DND-41 (cell line): ENCODE measurements around the gene CSF3.
A peak's percentile ranks its signal among the peaks of the same experiment; 100 is the strongest.

Experiments
- ATAC-seq: fragments of 200-7000 bp; cut with Tn5 transposase; 3 replicates; pipeline ENCODE4 v1.9.1; 2021; ENCODE audit warnings: low read depth; ENCODE audit not compliant: insufficient read depth
- DNase-seq: peaks from one replicate; pipeline ENCODE4 v3.0.0-alpha.2; 2020
- H2AFZ ChIP-seq: 2 replicates; pipeline ENCODE4 v1.6.0; 2012; ENCODE audit warnings: low read depth, low read length
- H3K27ac ChIP-seq: 2 replicates; pipeline ENCODE4 v1.5.1; 2012; ENCODE audit warnings: low read length, inconsistent platforms
- H3K27me3 ChIP-seq: fragments of 200-600 bp; sonication (generic); 2 replicates; pipeline ENCODE4 v1.6.0; 2012; ENCODE audit warnings: low read length, mild to moderate bottlenecking, inconsistent platforms; ENCODE audit not compliant: insufficient read depth, poor library complexity
- H3K36me3 ChIP-seq: 2 replicates; pipeline ENCODE4 v1.5.1; 2012; ENCODE audit warnings: low read length, inconsistent platforms; ENCODE audit not compliant: insufficient read depth
- H3K4me1 ChIP-seq: 2 replicates; pipeline ENCODE4 v1.5.1; 2012; ENCODE audit warnings: mild to moderate bottlenecking, low read length; ENCODE audit not compliant: insufficient read depth
- H3K4me2 ChIP-seq: 2 replicates; pipeline ENCODE4 v1.6.0; 2012; ENCODE audit warnings: mild to moderate bottlenecking, moderate library complexity, low read length, inconsistent platforms; ENCODE audit not compliant: insufficient read depth
- H3K4me3 ChIP-seq, 2 experiments: fragments of 200-600 bp in 1 of 2; shearing (Covaris generic) in 1 of 2; 2 replicates each; pipeline ENCODE4 v1.5.1; 2012 to 2016; ENCODE audit warnings: inconsistent platforms in 2 of 2, low read length in 2 of 2, mild to moderate bottlenecking in 2 of 2, low read depth in 1 of 2, moderate library complexity in 1 of 2
- H3K79me2 ChIP-seq: 2 replicates; pipeline ENCODE4 v1.6.0; 2012; ENCODE audit warnings: low read length, inconsistent platforms; ENCODE audit not compliant: insufficient read depth
- H3K9ac ChIP-seq: 2 replicates; pipeline ENCODE4 v1.6.0; 2012; ENCODE audit warnings: low read depth, mild to moderate bottlenecking, inconsistent platforms, low read length, moderate library complexity
- H3K9me3 ChIP-seq: 2 replicates; pipeline ENCODE4 v1.5.1; 2012; ENCODE audit warnings: low read length, moderate library complexity, mild to moderate bottlenecking, inconsistent platforms; ENCODE audit not compliant: insufficient read depth, severe bottlenecking
- H4K20me1 ChIP-seq: 2 replicates; pipeline ENCODE4 v1.6.0; 2012; ENCODE audit warnings: low read length; ENCODE audit not compliant: insufficient read depth
- EZH2 ChIP-seq: IDR thresholded peaks from 3 replicates; pipeline ENCODE4 v1.6.1; 2012; ENCODE audit warnings: borderline replicate concordance, low read depth, mild to moderate bottlenecking, moderate library complexity, low read length, inconsistent platforms; ENCODE audit not compliant: severe bottlenecking
- TF ChIP-seq, protein P1 (sequence below): IDR thresholded peaks from 2 replicates; pipeline ENCODE4 v1.5.1; 2012; ENCODE audit warnings: borderline replicate concordance, low read length, moderate library complexity, mild to moderate bottlenecking; ENCODE audit not compliant: poor library complexity, severe bottlenecking; ENCODE audit errors: extremely low read depth

The CSF3 gene

DNA sequence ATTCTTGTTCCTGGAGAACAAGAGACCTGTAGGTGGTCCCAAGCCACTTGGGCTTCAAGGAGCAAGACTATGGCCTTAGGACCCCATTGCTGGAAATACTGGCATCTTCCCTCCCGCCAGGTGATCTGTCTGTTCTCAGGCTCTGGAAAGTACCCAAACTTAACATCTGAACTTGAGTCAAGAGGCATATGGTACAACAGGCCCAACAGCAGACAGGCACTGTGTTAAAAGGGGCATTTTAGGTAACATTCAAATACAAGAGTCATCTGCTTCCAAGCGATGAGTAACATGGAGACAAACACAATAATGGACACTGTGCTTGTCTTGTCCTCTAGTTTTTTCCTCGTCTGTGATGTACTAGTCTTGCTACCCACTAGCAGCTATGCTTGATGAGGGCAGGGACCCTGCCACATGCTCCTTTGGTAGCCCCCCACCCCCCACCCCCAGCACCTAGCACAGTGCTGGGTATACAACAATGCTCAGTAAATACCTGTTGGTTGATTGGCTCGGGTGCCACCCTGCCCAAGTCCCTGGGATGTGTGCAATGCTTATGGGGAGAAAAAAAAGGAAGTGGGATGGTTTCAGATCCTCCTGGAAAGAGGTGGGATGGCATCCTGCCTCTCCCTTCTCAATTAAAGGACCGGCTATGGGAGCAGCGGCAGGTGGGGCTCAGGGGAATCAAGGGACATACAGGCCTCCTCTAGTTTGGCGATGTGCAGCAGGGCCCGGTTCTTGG lies 19.4 kb downstream of the CSF3 start:
- no peak overlapping the region for H3K4me2 ChIP-seq
- DNase-seq: no peak

DNA sequence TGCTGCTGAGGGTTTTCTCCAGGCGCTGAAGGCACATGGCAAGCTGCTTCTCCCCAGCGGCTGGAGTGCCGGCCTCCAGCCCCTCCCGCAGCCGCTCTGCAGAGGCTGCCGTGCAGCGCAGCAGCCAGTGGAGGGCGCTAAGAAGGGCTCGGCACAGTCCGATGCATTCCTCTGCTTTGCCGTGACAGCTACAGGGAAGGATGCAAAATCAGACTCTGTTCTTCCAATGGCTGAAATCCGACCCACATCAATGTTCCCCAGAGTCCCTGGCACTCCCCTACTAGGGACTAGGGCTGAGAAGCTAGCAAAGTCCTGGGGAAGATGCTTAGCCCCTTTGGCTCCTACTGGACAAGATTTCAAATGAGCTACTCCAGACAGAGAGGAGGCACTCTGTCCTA lies 19.9 kb downstream of the CSF3 start:
- no peak overlapping the region for H3K4me2 ChIP-seq
- no peak for DNase-seq

More for the DNA sequence above, 19.4 kb downstream of the CSF3 start:
- H3K27me3 ChIP-seq: no peaks in the 10 kb centered on the region
- TF ChIP-seq, protein P1, sequence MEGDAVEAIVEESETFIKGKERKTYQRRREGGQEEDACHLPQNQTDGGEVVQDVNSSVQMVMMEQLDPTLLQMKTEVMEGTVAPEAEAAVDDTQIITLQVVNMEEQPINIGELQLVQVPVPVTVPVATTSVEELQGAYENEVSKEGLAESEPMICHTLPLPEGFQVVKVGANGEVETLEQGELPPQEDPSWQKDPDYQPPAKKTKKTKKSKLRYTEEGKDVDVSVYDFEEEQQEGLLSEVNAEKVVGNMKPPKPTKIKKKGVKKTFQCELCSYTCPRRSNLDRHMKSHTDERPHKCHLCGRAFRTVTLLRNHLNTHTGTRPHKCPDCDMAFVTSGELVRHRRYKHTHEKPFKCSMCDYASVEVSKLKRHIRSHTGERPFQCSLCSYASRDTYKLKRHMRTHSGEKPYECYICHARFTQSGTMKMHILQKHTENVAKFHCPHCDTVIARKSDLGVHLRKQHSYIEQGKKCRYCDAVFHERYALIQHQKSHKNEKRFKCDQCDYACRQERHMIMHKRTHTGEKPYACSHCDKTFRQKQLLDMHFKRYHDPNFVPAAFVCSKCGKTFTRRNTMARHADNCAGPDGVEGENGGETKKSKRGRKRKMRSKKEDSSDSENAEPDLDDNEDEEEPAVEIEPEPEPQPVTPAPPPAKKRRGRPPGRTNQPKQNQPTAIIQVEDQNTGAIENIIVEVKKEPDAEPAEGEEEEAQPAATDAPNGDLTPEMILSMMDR: no peak
- TF ChIP-seq EZH2: no peak
- no peaks in the 10 kb centered on the region for H3K79me2 ChIP-seq
- no peaks in the 10 kb centered on the region for H3K4me1 ChIP-seq
- no peaks in the 10 kb centered on the region; the same call in 1 of the 2 replicates for H4K20me1 ChIP-seq
- H3K9me3 ChIP-seq: no peaks in the 10 kb centered on the region
- H3K27ac ChIP-seq: no peak overlapping the region
- H3K36me3 ChIP-seq: peaks cover 63% of the 10 kb centered on the region
- ATAC-seq: no peak
- H3K4me3 ChIP-seq: no peak overlapping the region
- H2AFZ ChIP-seq: no peak overlapping the region
- H3K9ac ChIP-seq: no peak overlapping the region

DNA sequence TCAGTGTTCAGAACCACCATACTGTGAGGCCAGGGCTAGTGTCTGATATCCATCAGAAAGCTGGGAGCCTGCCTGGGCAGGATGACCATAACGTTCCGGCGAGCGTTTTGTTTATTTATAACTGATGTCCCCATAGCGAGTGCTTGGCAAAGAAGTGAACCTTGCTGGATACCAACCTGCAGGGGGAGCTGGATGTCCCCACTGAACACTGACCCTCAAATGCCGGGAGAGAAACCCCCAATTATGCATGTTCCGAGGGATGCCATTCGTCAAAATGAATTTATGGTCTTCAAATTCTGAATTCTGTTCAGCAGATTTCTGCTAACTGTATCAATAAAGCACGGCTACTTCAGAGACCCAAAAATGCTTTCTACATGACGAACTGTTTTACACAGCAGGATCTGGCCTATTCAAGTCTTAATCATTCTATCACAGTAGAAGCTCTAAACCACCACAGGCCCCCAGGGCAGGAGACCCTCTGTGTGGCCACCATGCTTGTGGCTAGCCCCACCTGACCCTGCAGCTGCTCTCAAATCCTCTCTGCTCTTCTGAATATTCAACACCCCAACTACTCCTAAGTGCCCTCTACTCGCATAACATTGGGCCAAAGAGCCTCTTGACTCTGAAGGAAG lies 23.8 kb downstream of the CSF3 start:
- no peak for DNase-seq

More for the DNA sequence above, 19.9 kb downstream of the CSF3 start:
- Histone ChIP-seq H3K79me2 (no peaks in the 10 kb centered on the region), H3K9ac (no peak overlapping the region), H3K9me3 (no peaks in the 10 kb centered on the region), H3K27ac (no peak overlapping the region), H3K36me3 (peaks cover 61% of the 10 kb centered on the region), H2AFZ (no peak overlapping the region), H3K4me3 (no peak overlapping the region), H3K4me1 (no peaks in the 10 kb centered on the region), H4K20me1 (no peaks in the 10 kb centered on the region; the same call in 1 of the 2 replicates), H3K27me3 (no peaks in the 10 kb centered on the region)
- ATAC-seq: no peak
- no peak for TF ChIP-seq EZH2
- TF ChIP-seq, protein P1: peak; percentile 64

More for the DNA sequence above, 23.8 kb downstream of the CSF3 start:
- H3K27ac ChIP-seq: no peak overlapping the region
- H3K4me1 ChIP-seq: no peaks in the 10 kb centered on the region
- H2AFZ ChIP-seq: no peak overlapping the region
- no peak for ATAC-seq
- peaks cover 32% of the 10 kb centered on the region for H3K36me3 ChIP-seq
- H3K79me2 ChIP-seq: no peaks in the 10 kb centered on the region
- H3K4me2 ChIP-seq: no peak overlapping the region
- no peak overlapping the region for H3K9ac ChIP-seq
- H4K20me1 ChIP-seq: no peaks in the 10 kb centered on the region
- no peak for TF ChIP-seq EZH2
- TF ChIP-seq, protein P1: peak; percentile 46
- H3K9me3 ChIP-seq: no peaks in the 10 kb centered on the region
- no peaks in the 10 kb centered on the region for H3K27me3 ChIP-seq
- no peak overlapping the region for H3K4me3 ChIP-seq
